ENCODE results near the gene NELL1.

NELL1 gene

DNA sequence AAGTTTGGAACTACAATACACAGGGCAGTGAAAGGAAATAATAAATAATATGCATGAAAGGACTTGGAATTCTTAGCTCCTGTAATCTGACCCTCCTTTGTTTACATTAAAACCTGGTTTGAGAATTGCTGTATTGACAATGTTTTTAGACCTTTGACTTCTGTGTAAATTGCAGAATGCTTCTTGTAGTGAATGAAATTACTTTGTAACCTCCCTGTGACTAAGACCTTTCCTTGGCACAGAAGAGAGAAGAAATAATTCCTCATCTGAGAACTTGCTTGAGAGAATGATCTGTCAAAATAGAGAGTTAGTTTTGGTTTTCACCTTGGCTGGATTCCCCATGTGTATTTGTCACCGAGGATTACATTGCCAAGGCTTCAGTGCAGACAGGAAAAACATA, 883.5 kb downstream of the NELL1 start:
- Histone ChIP-seq H4K20me1 (ENCODE audit: insufficient read depth, low read length) (no peaks in the 10 kb centered on the region), H3K9ac (ENCODE audit: low read depth, low read length) (no peak overlapping the region), H2AFZ (ENCODE audit: low read depth, low read length) (no peak overlapping the region), H3K9me3 (ENCODE audit: insufficient read depth, low read length, severe bottlenecking) (no peaks in the 10 kb centered on the region), H3K4me3 (ENCODE audit: low read depth in 1 of 2, low read length in 2 of 2) (no peak overlapping the region), H3K36me3 (ENCODE audit: insufficient read depth, low read length) (no peaks in the 10 kb centered on the region), H3K79me2 (ENCODE audit: insufficient read depth, low read length) (no peaks in the 10 kb centered on the region), H3K27me3 (ENCODE audit: insufficient read depth, low read length, poor library complexity) (no peaks in the 10 kb centered on the region), H3K4me2 (ENCODE audit: insufficient read depth, low read length) (no peak overlapping the region), H3K4me1 (ENCODE audit: insufficient read depth, low read length) (no peaks in the 10 kb centered on the region), H3K27ac (ENCODE audit: low read length) (no peak overlapping the region)
- TF ChIP-seq EZH2 (IDR thresholded peaks at IDR 0.05; ENCODE audit: borderline replicate concordance, low read depth, low read length, severe bottlenecking) (no peak), CTCF (IDR thresholded peaks at IDR 0.05; ENCODE audit: borderline replicate concordance, extremely low read depth, low read length, poor library complexity, severe bottlenecking) (no peak)
- no peak for ATAC-seq (ENCODE audit: insufficient read depth, low read depth)
- no peak for DNase-seq

- Histone ChIP-seq H3K9me3 (ENCODE audit: insufficient read depth, low read length, severe bottlenecking) (no peaks in the 10 kb centered on the region), H3K27ac (ENCODE audit: low read length) (no peak overlapping the region), H3K27me3 (ENCODE audit: insufficient read depth, low read length, poor library complexity) (no peaks in the 10 kb centered on the region), H3K4me3 (ENCODE audit: low read depth in 1 of 2, low read length in 2 of 2) (no peak overlapping the region), H3K4me1 (ENCODE audit: insufficient read depth, low read length) (no peaks in the 10 kb centered on the region), H3K79me2 (ENCODE audit: insufficient read depth, low read length) (no peaks in the 10 kb centered on the region), H3K36me3 (ENCODE audit: insufficient read depth, low read length) (no peaks in the 10 kb centered on the region), H3K4me2 (ENCODE audit: insufficient read depth, low read length) (no peak overlapping the region), H3K9ac (ENCODE audit: low read depth, low read length) (no peak overlapping the region), H2AFZ (ENCODE audit: low read depth, low read length) (no peak overlapping the region), H4K20me1 (ENCODE audit: insufficient read depth, low read length) (no peaks in the 10 kb centered on the region)
- DNase-seq (no peak), ATAC-seq (ENCODE audit: insufficient read depth, low read depth) (no peak)
- TF ChIP-seq CTCF (IDR thresholded peaks at IDR 0.05; ENCODE audit: borderline replicate concordance, extremely low read depth, low read length, poor library complexity, severe bottlenecking): no peak
- no peak for TF ChIP-seq EZH2 (IDR thresholded peaks at IDR 0.05; ENCODE audit: borderline replicate concordance, low read depth, low read length, severe bottlenecking)
These were observed 884.4 kb downstream of the NELL1 start for GRCh38 chr11:21553795-21554194.

DNA sequence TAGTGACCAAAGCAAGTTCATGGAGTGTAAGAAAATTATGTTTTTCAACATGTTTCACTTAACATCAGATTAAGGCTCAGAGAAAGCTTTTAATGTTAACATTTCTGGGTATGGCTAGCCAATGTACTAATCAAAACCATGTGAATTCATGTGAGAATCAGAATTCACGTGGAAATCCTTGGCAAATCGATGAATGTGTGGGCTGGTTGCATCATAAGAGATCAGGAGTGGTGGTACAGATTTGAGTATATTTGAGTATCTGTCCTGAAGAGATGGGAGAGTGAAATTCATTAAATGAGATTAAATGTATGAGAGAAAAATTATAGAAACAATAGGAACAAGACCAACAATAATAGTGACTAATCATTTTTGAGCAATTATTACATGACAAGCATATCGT, 884.9 kb downstream of the NELL1 start:
- H3K9ac ChIP-seq (ENCODE audit: low read depth, low read length): no peak overlapping the region
- H3K27ac ChIP-seq (ENCODE audit: low read length): no peak overlapping the region
- TF ChIP-seq EZH2 (IDR thresholded peaks at IDR 0.05; ENCODE audit: borderline replicate concordance, low read depth, low read length, severe bottlenecking) (no peak), CTCF (IDR thresholded peaks at IDR 0.05; ENCODE audit: borderline replicate concordance, extremely low read depth, low read length, poor library complexity, severe bottlenecking) (no peak)
- DNase-seq (no peak), ATAC-seq (ENCODE audit: insufficient read depth, low read depth) (no peak)
- no peaks in the 10 kb centered on the region for H3K36me3 ChIP-seq (ENCODE audit: insufficient read depth, low read length)
- H3K4me2 ChIP-seq (ENCODE audit: insufficient read depth, low read length): no peak overlapping the region
- no peaks in the 10 kb centered on the region for H3K79me2 ChIP-seq (ENCODE audit: insufficient read depth, low read length)
- no peaks in the 10 kb centered on the region for H3K9me3 ChIP-seq (ENCODE audit: insufficient read depth, low read length, severe bottlenecking)
- no peak overlapping the region for H3K4me3 ChIP-seq (ENCODE audit: low read depth in 1 of 2, low read length in 2 of 2)
- no peaks in the 10 kb centered on the region for H3K4me1 ChIP-seq (ENCODE audit: insufficient read depth, low read length)
- no peaks in the 10 kb centered on the region for H3K27me3 ChIP-seq (ENCODE audit: insufficient read depth, low read length, poor library complexity)
- H2AFZ ChIP-seq (ENCODE audit: low read depth, low read length): no peak overlapping the region
- no peaks in the 10 kb centered on the region for H4K20me1 ChIP-seq (ENCODE audit: insufficient read depth, low read length)

DNA sequence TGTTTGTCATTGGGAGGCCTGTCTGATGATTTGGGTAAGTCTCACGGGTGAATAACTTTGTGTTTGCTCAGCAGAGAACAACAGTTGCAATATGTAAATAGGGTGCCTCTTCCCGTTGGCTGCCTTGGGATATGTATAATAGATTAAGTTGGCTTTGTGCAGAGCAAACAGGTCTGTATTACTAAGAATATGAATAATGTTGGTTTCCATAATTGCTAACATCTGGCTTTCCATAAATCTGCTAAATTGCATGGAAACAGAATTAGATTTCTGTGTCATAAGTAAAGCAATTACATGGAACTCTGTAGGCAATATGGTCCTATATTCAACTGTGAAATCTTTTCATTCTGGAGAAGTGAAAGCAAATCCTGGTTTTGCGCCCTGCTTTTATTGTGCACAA, 887.5 kb downstream of the NELL1 start:
- no peaks in the 10 kb centered on the region for H3K4me1 ChIP-seq (ENCODE audit: insufficient read depth, low read length)
- no peak for TF ChIP-seq CTCF (IDR thresholded peaks at IDR 0.05; ENCODE audit: borderline replicate concordance, extremely low read depth, low read length, poor library complexity, severe bottlenecking)

More for the DNA sequence above, 887.5 kb downstream of the NELL1 start:
- no peak overlapping the region for H3K9ac ChIP-seq (ENCODE audit: low read depth, low read length)
- ATAC-seq (ENCODE audit: insufficient read depth, low read depth) (no peak), DNase-seq (no peak)
- H3K4me3 ChIP-seq (ENCODE audit: low read depth in 1 of 2, low read length in 2 of 2): no peak overlapping the region
- H3K27me3 ChIP-seq (ENCODE audit: insufficient read depth, low read length, poor library complexity): no peaks in the 10 kb centered on the region
- H3K4me2 ChIP-seq (ENCODE audit: insufficient read depth, low read length): no peak overlapping the region
- no peak overlapping the region for H2AFZ ChIP-seq (ENCODE audit: low read depth, low read length)
- H3K9me3 ChIP-seq (ENCODE audit: insufficient read depth, low read length, severe bottlenecking): no peaks in the 10 kb centered on the region
- H3K27ac ChIP-seq (ENCODE audit: low read length): no peak overlapping the region
- no peaks in the 10 kb centered on the region for H3K79me2 ChIP-seq (ENCODE audit: insufficient read depth, low read length)
- no peaks in the 10 kb centered on the region for H4K20me1 ChIP-seq (ENCODE audit: insufficient read depth, low read length)
- H3K36me3 ChIP-seq (ENCODE audit: insufficient read depth, low read length): no peaks in the 10 kb centered on the region
